Suppressor macrophage treated with lipopolysaccharide for 1 hour (primary cell): ENCODE data around the gene NDRG3.
A peak's percentile ranks its signal among the peaks of the same experiment; 100 is the strongest.
"Not testable (repeated sequence)": the region's sequence is repeated elsewhere in the genome, so short reads cannot be mapped to it uniquely, and the experiment has no call there.

ENCODE experiments used
- DNase-seq, 3 donors: peaks; one replicate each; pipeline ENCODE4 v3.0.0-alpha.2; 2020 to 2022

Gene NDRG3

GRCh38 chr20:36758276-36758675, 12.4 kb upstream of the NDRG3 start:
- no peak for DNase-seq

GRCh38 chr20:36756496-36756895, 10.6 kb upstream of the NDRG3 start:
- peak in 2 of 3 donors; percentile 47 to 50 for DNase-seq

- peak; percentile 68 to 75 (median 72) for DNase-seq
These were observed 8.8 kb upstream of the NDRG3 start for GRCh38 chr20:36754656-36755222.

- DNase-seq, result no peak
These were observed 6.7 kb upstream of the NDRG3 start for GRCh38 chr20:36752582-36752981.

GRCh38 chr20:36745234-36745926, 510 bp downstream of the NDRG3 start:
- DNase-seq, result peak in 2 of 3 donors; percentile 20 to 27

GRCh38 chr20:36744764-36745191, 1.1 kb downstream of the NDRG3 start:
- DNase-seq, result no peak

- no peak for DNase-seq
These were observed 1.6 kb downstream of the NDRG3 start for GRCh38 chr20:36744243-36744642.

- no peak for DNase-seq
These were observed 3.3 kb downstream of the NDRG3 start for GRCh38 chr20:36742558-36742957.

GRCh38 chr20:36741072-36741471, 4.8 kb downstream of the NDRG3 start:
- DNase-seq, result no peak

- DNase-seq, result no peak
These were observed 8.7 kb downstream of the NDRG3 start for GRCh38 chr20:36737183-36737499.

GRCh38 chr20:36736451-36737182, 9.3 kb downstream of the NDRG3 start:
- no peak for DNase-seq

- no peak for DNase-seq
These were observed 13.4 kb downstream of the NDRG3 start for GRCh38 chr20:36732456-36732855.

- DNase-seq, result no peak
These were observed 16.9 kb downstream of the NDRG3 start for GRCh38 chr20:36728986-36729385.

GRCh38 chr20:36726168-36726567, 19.7 kb downstream of the NDRG3 start:
- DNase-seq, result no peak

GRCh38 chr20:36720510-36720909, 25.4 kb downstream of the NDRG3 start:
- peak; percentile 64 to 86 (median 66) for DNase-seq

GRCh38 chr20:36717657-36718056, 28.2 kb downstream of the NDRG3 start:
- peak; percentile 44 to 54 (median 50) for DNase-seq

- no peak for DNase-seq
These were observed 28.9 kb downstream of the NDRG3 start for GRCh38 chr20:36717021-36717420.

- no peak for DNase-seq
These were observed 33.1 kb downstream of the NDRG3 start for GRCh38 chr20:36712775-36713174.

GRCh38 chr20:36709126-36709525, 36.8 kb downstream of the NDRG3 start:
- no peak for DNase-seq

- no peak for DNase-seq
These were observed 42.4 kb downstream of the NDRG3 start for GRCh38 chr20:36703530-36703929.

GRCh38 chr20:36700438-36700837, 45.5 kb downstream of the NDRG3 start:
- DNase-seq, result no peak

GRCh38 chr20:36695467-36695866, 50.4 kb downstream of the NDRG3 start:
- not testable (repeated sequence) for DNase-seq

GRCh38 chr20:36688630-36689029, 57.3 kb downstream of the NDRG3 start:
- no peak for DNase-seq

- no peak for DNase-seq
These were observed 58.0 kb downstream of the NDRG3 start for GRCh38 chr20:36687850-36688249.
